Vagina (tissue), 2 donors: ENCODE data around the gene KCNQ2. TPM values are rescaled to one million over a fixed set of nuclear protein-coding genes. Genes with fewer than 3 reads are reported as not detected.

Experiments used
- DNase-seq, 2 donors: peaks; one replicate each; pipeline ENCODE4 v3.0.0-alpha.2; 2017; ENCODE audit errors: extremely low spot score in 2 of 2
- H3K27ac ChIP-seq: fragments of 200-600 bp; sonication (generic); one replicate; pipeline ENCODE4 v1.5.1; 2019
- H3K27me3 ChIP-seq: fragments of 200-600 bp; sonication (generic); one replicate; pipeline ENCODE4 v1.5.1; 2019
- H3K36me3 ChIP-seq, 2 donors: fragments of 200-600 bp; sonication (generic); one replicate each; pipeline ENCODE4 v1.5.1; 2017 to 2019
- H3K4me1 ChIP-seq: fragments of 200-600 bp; sonication (generic); one replicate; pipeline ENCODE4 v1.5.1; 2019
- H3K4me3 ChIP-seq, 2 donors: fragments of 200-600 bp; sonication (generic); 1 replicate in 1 of 2; 2 replicates in 1 of 2; pipeline ENCODE4 v1.5.1; 2016 to 2019
- H3K9me3 ChIP-seq: fragments of 200-600 bp; sonication (generic); one replicate; pipeline ENCODE4 v1.5.1; 2019
- POLR2A ChIP-seq, 2 donors: fragments of 450-650 bp; IDR thresholded peaks; one replicate each; pipeline ENCODE4 v1.6.1; 2017; ENCODE audit warnings: antibody characterized with exemption in 2 of 2, mild to moderate bottlenecking in 2 of 2, moderate library complexity in 2 of 2
- POLR2AphosphoS5 ChIP-seq, 2 donors: sonication (generic); formaldehyde crosslinking; IDR thresholded peaks; one replicate each; pipeline ENCODE4 v1.9.0; 2017; ENCODE audit warnings: antibody characterized with exemption in 2 of 2, mild to moderate bottlenecking in 2 of 2, low read depth in 1 of 2; ENCODE audit not compliant: insufficient read depth in 1 of 2
- intact Hi-C: fragments of 100-400 bp; cut with DNase I; formaldehyde crosslinking; loops from one replicate; pipeline ENCODE4 v1.15.1; 2023
- total RNA-seq: library from RNA; depleted of rRNA; stranded (reverse); fragments of >200 nt; gene quantifications from one replicate; pipeline ENCODE4 v1.2.3, GENCODE V29; 2016
- TF ChIP-seq, protein P1 (sequence below), 3 experiments: fragments of 450-650 bp in 2 of 3; fragments of 200-600 bp in 1 of 3; sonication (generic) in 1 of 3; IDR thresholded peaks; one replicate each; pipeline ENCODE4 v1.5.1; 2017 to 2019; ENCODE audit warnings: antibody characterized with exemption in 3 of 3, mild to moderate bottlenecking in 2 of 3, moderate library complexity in 2 of 3

KCNQ2 gene
- total RNA-seq, 1 donor from 2014 or later = 1.2 TPM

DNA sequence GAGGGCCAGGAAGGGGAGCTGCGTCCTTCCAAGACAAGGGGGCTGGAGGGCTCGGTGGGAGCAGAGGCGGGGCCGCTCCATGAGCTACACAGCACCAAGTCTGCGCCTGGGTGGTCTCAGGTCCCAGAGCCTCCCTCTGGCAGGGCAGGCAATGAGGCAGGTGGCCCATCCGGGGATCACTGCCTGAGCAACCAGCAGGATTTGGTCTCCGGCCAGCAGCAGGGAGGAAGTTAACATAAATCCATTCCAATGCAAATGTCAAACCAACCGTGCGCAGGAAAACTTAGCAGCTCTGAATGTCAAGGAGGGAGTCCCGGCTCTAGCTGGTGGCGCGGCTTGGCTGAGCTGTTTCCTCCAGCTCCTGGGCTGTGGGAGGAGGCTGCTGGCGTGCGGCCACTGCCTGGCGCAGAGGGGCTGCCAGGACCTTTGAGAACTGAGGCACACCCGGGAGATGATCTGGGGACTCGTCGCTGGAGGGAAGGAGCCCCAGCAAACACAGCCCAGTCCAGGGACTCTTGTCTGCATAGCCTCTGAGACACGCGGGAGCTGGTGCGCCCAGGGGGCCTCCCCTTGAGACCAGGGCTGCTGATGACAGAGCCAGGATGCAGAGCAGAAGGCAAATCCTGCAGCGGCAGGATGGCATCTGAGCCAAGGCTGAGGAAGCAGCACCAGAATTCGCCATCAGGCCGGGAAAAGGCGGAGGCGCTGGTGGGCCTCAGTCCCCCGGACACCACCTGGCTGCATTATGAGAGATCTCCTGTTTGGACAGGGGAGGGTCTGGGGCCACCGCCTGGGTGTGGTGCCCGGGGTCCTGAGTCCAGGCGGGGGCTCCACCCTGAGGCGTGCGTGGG lies 78.2 kb downstream of the KCNQ2 start:
- Histone ChIP-seq H3K4me3 (no peak overlapping the region), H3K36me3 (no peaks in the 10 kb centered on the region), H3K27me3 (no peaks in the 10 kb centered on the region), H3K9me3 (no peaks in the 10 kb centered on the region), H3K27ac (no peak overlapping the region), H3K4me1 (no peaks in the 10 kb centered on the region)
- TF ChIP-seq POLR2AphosphoS5 (IDR thresholded peaks at IDR 0.05; ENCODE audit: insufficient read depth in 1 of 2, low read depth in 1 of 2) (no peak), POLR2A (IDR thresholded peaks at IDR 0.05) (no peak)
- TF ChIP-seq, protein P1, sequence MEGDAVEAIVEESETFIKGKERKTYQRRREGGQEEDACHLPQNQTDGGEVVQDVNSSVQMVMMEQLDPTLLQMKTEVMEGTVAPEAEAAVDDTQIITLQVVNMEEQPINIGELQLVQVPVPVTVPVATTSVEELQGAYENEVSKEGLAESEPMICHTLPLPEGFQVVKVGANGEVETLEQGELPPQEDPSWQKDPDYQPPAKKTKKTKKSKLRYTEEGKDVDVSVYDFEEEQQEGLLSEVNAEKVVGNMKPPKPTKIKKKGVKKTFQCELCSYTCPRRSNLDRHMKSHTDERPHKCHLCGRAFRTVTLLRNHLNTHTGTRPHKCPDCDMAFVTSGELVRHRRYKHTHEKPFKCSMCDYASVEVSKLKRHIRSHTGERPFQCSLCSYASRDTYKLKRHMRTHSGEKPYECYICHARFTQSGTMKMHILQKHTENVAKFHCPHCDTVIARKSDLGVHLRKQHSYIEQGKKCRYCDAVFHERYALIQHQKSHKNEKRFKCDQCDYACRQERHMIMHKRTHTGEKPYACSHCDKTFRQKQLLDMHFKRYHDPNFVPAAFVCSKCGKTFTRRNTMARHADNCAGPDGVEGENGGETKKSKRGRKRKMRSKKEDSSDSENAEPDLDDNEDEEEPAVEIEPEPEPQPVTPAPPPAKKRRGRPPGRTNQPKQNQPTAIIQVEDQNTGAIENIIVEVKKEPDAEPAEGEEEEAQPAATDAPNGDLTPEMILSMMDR (IDR thresholded peaks at IDR 0.05) = no peak
- intact Hi-C loops = no loop called here
- DNase-seq = no peak

DNA sequence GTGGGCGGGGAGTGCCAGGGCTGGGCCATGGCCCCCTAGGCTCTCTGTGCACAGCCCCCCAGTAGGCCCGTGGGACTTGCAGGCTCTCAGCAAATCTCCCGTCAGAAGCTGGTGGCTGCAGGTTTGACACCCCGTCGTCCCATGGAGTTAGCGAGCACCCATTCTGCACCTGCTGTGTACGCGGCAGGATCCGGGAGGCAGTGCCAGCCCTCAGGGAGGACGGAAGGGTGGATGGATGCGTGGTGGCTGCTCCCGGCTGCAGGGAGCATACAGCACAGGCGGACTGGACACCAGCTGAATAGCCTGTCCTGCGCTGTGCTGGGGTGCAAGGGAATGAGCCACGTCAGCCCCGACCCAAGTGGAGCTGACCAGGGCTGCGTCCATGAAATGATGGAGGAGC lies 78.9 kb downstream of the KCNQ2 start:
- Histone ChIP-seq H3K36me3 (no peaks in the 10 kb centered on the region), H3K9me3 (no peaks in the 10 kb centered on the region), H3K4me1 (no peaks in the 10 kb centered on the region), H3K4me3 (no peak overlapping the region), H3K27ac (no peak overlapping the region), H3K27me3 (no peaks in the 10 kb centered on the region)
- TF ChIP-seq, protein P1 (IDR thresholded peaks at IDR 0.05) = no peak
- TF ChIP-seq POLR2AphosphoS5 (IDR thresholded peaks at IDR 0.05; ENCODE audit: insufficient read depth in 1 of 2, low read depth in 1 of 2) (no peak), POLR2A (IDR thresholded peaks at IDR 0.05) (no peak)
- intact Hi-C loops = no loop called here
- no peak for DNase-seq

DNA sequence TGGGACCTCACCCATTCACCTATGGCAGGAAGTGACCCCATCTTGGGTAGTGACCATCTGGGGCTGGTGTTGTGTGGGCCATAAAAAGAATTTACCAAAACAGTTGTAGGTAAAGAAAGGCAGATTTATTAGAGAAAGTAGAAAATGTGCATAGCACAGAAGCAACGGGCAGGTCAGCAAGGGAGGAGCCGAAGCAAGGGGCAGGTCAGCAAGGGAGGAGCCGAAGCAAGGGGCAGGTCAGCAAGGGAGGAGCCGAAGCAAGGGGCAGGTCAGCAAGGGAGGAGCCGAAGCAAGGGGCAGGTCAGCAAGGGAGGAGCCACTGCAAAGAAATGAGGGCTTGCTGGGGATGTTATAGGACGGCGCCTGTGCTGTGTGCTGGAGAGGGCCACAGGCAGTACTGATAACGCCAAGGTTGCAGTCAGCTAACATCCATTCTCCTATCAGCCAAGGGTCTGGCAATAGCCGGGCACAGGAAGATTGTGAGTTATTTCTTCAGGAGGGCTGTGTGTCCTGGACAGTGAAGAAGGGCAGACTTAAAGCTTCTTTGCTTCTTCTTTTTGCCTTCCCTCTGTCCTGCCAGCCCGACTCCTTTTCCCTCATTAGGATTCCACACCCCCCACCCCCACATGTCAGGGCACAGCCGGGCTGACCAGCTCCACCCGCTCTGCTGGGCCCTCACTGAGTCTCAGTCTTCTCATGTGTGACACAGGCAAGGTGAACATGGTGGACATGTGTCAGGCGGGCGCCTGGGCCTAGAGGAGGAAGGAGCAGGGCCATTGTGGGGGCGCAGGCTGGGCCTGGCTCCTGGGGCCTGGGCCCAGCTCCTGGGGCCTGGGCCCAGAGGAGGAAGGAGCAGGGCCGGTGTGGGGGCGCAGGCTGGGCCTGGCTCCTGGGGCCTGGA lies 79.7 kb downstream of the KCNQ2 start:
- Histone ChIP-seq H3K4me1 (no peaks in the 10 kb centered on the region), H3K4me3 (no peak overlapping the region), H3K27me3 (no peaks in the 10 kb centered on the region), H3K27ac (no peak overlapping the region), H3K36me3 (no peaks in the 10 kb centered on the region), H3K9me3 (no peaks in the 10 kb centered on the region)
- intact Hi-C loops = no loop called here
- no peak for DNase-seq
- no peak for TF ChIP-seq POLR2AphosphoS5 (IDR thresholded peaks at IDR 0.05; ENCODE audit: insufficient read depth in 1 of 2, low read depth in 1 of 2)

DNA sequence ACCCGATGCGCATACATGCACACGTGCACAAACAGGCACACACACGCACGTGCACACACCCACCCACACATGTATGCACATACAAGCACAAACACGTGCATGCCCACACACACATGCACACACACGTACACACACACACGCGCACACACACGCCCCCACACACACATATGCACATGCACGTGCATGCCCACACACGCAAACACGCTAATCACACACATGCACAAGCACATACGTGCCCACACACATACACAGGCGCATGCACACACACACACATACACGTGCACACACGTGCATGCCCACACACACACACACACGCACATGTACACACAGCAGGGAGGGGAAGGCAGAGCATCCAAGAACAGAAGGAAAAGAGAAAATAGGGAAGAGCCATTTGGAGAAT lies 84.5 kb downstream of the KCNQ2 start:
- Histone ChIP-seq H3K27ac (no peak overlapping the region), H3K4me1 (no peaks in the 10 kb centered on the region), H3K36me3 (no peaks in the 10 kb centered on the region), H3K9me3 (peaks cover 3% of the 10 kb centered on the region), H3K27me3 (no peaks in the 10 kb centered on the region), H3K4me3 (no peak overlapping the region)
- intact Hi-C loops = no loop called here
- no peak for DNase-seq
- no peak for TF ChIP-seq POLR2AphosphoS5 (IDR thresholded peaks at IDR 0.05; ENCODE audit: insufficient read depth in 1 of 2, low read depth in 1 of 2)
- TF ChIP-seq, protein P1 (IDR thresholded peaks at IDR 0.05) = no peak
- TF ChIP-seq POLR2A (IDR thresholded peaks at IDR 0.05) = no peak

DNA sequence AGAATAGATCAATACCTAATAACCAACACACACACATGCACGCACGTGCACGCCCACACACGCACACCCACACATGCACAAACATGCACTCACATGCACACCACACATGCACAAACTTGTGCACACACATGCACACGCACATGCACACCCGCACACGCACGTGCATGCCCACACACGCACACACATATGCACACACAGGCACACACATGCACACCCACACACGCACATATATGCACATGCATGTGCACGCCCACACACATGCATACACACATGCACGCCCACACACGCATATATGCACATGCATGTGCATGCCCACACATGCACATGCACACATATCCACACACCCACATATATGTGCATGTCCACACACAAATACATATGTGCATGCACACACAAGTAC lies 85.1 kb downstream of the KCNQ2 start:
- intact Hi-C loops = no loop called here
- Histone ChIP-seq H3K4me1 (no peaks in the 10 kb centered on the region), H3K27me3 (no peaks in the 10 kb centered on the region), H3K27ac (no peak overlapping the region), H3K9me3 (peaks cover 3% of the 10 kb centered on the region), H3K36me3 (no peaks in the 10 kb centered on the region), H3K4me3 (no peak overlapping the region)
- DNase-seq = no peak
- TF ChIP-seq POLR2AphosphoS5 (IDR thresholded peaks at IDR 0.05; ENCODE audit: insufficient read depth in 1 of 2, low read depth in 1 of 2) (no peak), POLR2A (IDR thresholded peaks at IDR 0.05) (no peak)
- TF ChIP-seq, protein P1 (IDR thresholded peaks at IDR 0.05) = no peak
